ENCODE data around the gene XIAP.
A peak's percentile ranks its signal among the peaks of the same experiment; 100 is the strongest.
"Not testable (repeated sequence)": the region's sequence is repeated elsewhere in the genome, so short reads cannot be mapped to it uniquely, and the experiment has no call there.

Gene XIAP

GRCh38 chrX:123882391-123882790 is 22.5 kb downstream of the XIAP start:
- no peak overlapping the region for H3K4me3 ChIP-seq (ENCODE audit: low read length)
- H3K27ac ChIP-seq (ENCODE audit: low read depth, low read length): no peak overlapping the region
- peaks cover 15% of the 10 kb centered on the region for H3K36me3 ChIP-seq (ENCODE audit: control insufficient read depth, low read length)
- no peaks in the 10 kb centered on the region for H3K9me2 ChIP-seq (replicated peaks; ENCODE audit: control insufficient read depth, low read length)
- no peaks in the 10 kb centered on the region for H3K9me3 ChIP-seq (ENCODE audit: control insufficient read depth, insufficient read depth, low read length)
- peaks cover 3% of the 10 kb centered on the region for H3F3A ChIP-seq (ENCODE audit: control insufficient read depth, insufficient read depth)
- H3K79me2 ChIP-seq (ENCODE audit: control insufficient read depth, low read length): peaks cover 69% of the 10 kb centered on the region
- H3K27me3 ChIP-seq (ENCODE audit: control insufficient read depth, low read length): no peaks in the 10 kb centered on the region
- no peaks in the 10 kb centered on the region for H4K20me1 ChIP-seq (ENCODE audit: control insufficient read depth, insufficient read depth, low read depth, low read length)
- H3K4me2 ChIP-seq (ENCODE audit: low read length): no peak overlapping the region
- TF ChIP-seq EZH2phosphoT487 (IDR thresholded peaks at IDR 0.05; ENCODE audit: borderline replicate concordance, low read length) (no peak), CTCF (IDR thresholded peaks at IDR 0.05; ENCODE audit: low read depth, low read length, poor library complexity, severe bottlenecking) (no peak)
- H3K4me1 ChIP-seq (ENCODE audit: control insufficient read depth, low read length): peaks cover 19% of the 10 kb centered on the region

DNA sequence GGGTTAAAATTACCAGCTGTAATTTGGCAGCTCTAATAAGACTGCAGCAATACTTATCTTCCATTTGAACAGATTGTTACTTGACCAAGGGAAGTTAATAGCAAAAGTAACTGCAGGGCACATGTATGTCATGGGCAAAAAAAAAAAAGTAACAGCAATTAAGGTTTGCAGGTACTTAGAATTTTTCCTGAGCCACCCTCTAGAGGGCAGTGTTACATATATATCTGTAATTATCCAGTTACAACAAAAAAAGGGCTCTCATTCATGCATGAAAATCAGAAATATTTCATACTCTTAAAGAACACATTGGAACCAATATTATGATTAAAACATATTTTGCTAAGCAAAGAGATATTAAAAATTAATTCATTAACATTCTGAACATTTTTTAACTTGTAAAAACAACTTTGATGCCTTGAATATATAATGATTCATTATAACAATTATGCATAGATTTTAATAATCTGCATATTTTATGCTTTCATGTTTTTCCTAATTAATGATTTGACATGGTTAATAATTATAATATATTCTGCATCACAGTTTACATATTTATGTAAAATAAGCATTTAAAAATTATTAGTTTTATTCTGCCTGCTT is 25.1 kb downstream of the XIAP start:
- H3K79me2 ChIP-seq (ENCODE audit: control insufficient read depth, low read length): peaks cover 46% of the 10 kb centered on the region
- no peaks in the 10 kb centered on the region for H3K9me3 ChIP-seq (ENCODE audit: control insufficient read depth, insufficient read depth, low read length)
- H3K4me3 ChIP-seq (ENCODE audit: low read length): no peak overlapping the region

DNA sequence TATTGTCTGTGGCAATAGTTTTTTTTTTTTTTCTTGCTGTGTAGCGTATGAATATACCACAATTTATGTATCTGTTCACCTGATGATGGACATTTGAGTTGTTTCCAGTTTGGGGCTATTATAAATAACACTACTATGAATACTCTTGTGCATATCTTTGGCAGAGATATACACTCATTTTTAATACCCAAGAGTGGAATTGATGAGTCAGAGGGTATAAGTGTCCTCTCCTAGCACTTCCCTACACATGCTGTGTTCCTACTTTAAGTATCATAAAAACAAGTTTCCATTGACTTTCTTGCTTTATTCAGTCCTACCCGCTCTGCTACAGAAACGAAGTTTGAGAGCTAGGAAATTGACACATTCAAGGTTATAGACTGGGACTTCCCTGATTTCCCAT is 39.8 kb downstream of the XIAP start:
- TF ChIP-seq CTCF (IDR thresholded peaks at IDR 0.05; ENCODE audit: low read depth, low read length, poor library complexity, severe bottlenecking) (no peak), EZH2phosphoT487 (IDR thresholded peaks at IDR 0.05; ENCODE audit: borderline replicate concordance, low read length) (no peak)
- Histone ChIP-seq H3K4me3 (ENCODE audit: low read length) (no peak overlapping the region), H3K27ac (ENCODE audit: low read depth, low read length) (no peak overlapping the region), H3K9me3 (ENCODE audit: control insufficient read depth, insufficient read depth, low read length) (no peaks in the 10 kb centered on the region), H3F3A (ENCODE audit: control insufficient read depth, insufficient read depth) (no peaks in the 10 kb centered on the region), H3K79me2 (ENCODE audit: control insufficient read depth, low read length) (no peaks in the 10 kb centered on the region), H4K20me1 (ENCODE audit: control insufficient read depth, insufficient read depth, low read depth, low read length) (no peaks in the 10 kb centered on the region), H3K27me3 (ENCODE audit: control insufficient read depth, low read length) (no peaks in the 10 kb centered on the region), H3K9me2 (replicated peaks; ENCODE audit: control insufficient read depth, low read length) (no peaks in the 10 kb centered on the region), H3K36me3 (ENCODE audit: control insufficient read depth, low read length) (peaks cover 26% of the 10 kb centered on the region), H3K4me2 (ENCODE audit: low read length) (no peak overlapping the region), H3K4me1 (ENCODE audit: control insufficient read depth, low read length) (no peaks in the 10 kb centered on the region)

More for the DNA sequence above, 25.1 kb downstream of the XIAP start:
- Histone ChIP-seq H3F3A (ENCODE audit: control insufficient read depth, insufficient read depth) (no peaks in the 10 kb centered on the region; the same call in 1 of the 2 replicates), H3K27ac (ENCODE audit: low read depth, low read length) (no peak overlapping the region), H3K9me2 (replicated peaks; ENCODE audit: control insufficient read depth, low read length) (no peaks in the 10 kb centered on the region), H4K20me1 (ENCODE audit: control insufficient read depth, insufficient read depth, low read depth, low read length) (no peaks in the 10 kb centered on the region), H3K36me3 (ENCODE audit: control insufficient read depth, low read length) (peaks cover 20% of the 10 kb centered on the region), H3K4me1 (ENCODE audit: control insufficient read depth, low read length) (peaks cover 4% of the 10 kb centered on the region), H3K27me3 (ENCODE audit: control insufficient read depth, low read length) (no peaks in the 10 kb centered on the region), H3K4me2 (ENCODE audit: low read length) (no peak overlapping the region)
- TF ChIP-seq CTCF (IDR thresholded peaks at IDR 0.05; ENCODE audit: low read depth, low read length, poor library complexity, severe bottlenecking) (peak; percentile 57), EZH2phosphoT487 (IDR thresholded peaks at IDR 0.05; ENCODE audit: borderline replicate concordance, low read length) (no peak)

- not testable (repeated sequence) for H3K9me2 ChIP-seq (replicated peaks; ENCODE audit: control insufficient read depth, low read length); H3K27me3 ChIP-seq (ENCODE audit: control insufficient read depth, low read length); H3K4me2 ChIP-seq (ENCODE audit: low read length); H3K4me3 ChIP-seq (ENCODE audit: low read length); H4K20me1 ChIP-seq (ENCODE audit: control insufficient read depth, insufficient read depth, low read depth, low read length); H3K9me3 ChIP-seq (ENCODE audit: control insufficient read depth, insufficient read depth, low read length); H3K4me1 ChIP-seq (ENCODE audit: control insufficient read depth, low read length); H3K79me2 ChIP-seq (ENCODE audit: control insufficient read depth, low read length); H3F3A ChIP-seq (ENCODE audit: control insufficient read depth, insufficient read depth); H3K27ac ChIP-seq (ENCODE audit: low read depth, low read length)
- peaks cover 33% of the 10 kb centered on the region for H3K36me3 ChIP-seq (ENCODE audit: control insufficient read depth, low read length)
Observed at GRCh38 chrX:123903261-123903660, 43.4 kb downstream of the XIAP start.

Measured in DOHH2 (cell line).